NCI-H2196 treated with DMSO at 0.1 percent for 48 hours (cell line): ENCODE data around the gene PDSS2.
"Not testable (repeated sequence)": the region's sequence is repeated elsewhere in the genome, so short reads cannot be mapped to it uniquely, and the experiment has no call there.

Source experiments
- DNase-seq: peaks from one replicate; lab custom pipeline; 2025; ENCODE audit not compliant: unreplicated experiment; lab: John Stamatoyannopoulos, UW

PDSS2 gene

GRCh38 chr6:107230448-107230847 lies 228.9 kb downstream of the PDSS2 start:
- no peak for DNase-seq

GRCh38 chr6:107230024-107230423 lies 229.3 kb downstream of the PDSS2 start:
- DNase-seq: no peak

GRCh38 chr6:107228754-107229153 lies 230.6 kb downstream of the PDSS2 start:
- no peak for DNase-seq

- DNase-seq: no peak
Measured at GRCh38 chr6:107221519-107221918, 237.8 kb downstream of the PDSS2 start.

- no peak for DNase-seq
Measured at GRCh38 chr6:107219851-107220250, 239.5 kb downstream of the PDSS2 start.

GRCh38 chr6:107218142-107218541 lies 241.2 kb downstream of the PDSS2 start:
- no peak for DNase-seq

- DNase-seq: no peak
Measured at GRCh38 chr6:107217248-107217647, 242.1 kb downstream of the PDSS2 start.

- no peak for DNase-seq
Measured at GRCh38 chr6:107216197-107216933, 243.0 kb downstream of the PDSS2 start.

GRCh38 chr6:107215334-107215733 lies 244.0 kb downstream of the PDSS2 start:
- DNase-seq: no peak

GRCh38 chr6:107214655-107215054 lies 244.7 kb downstream of the PDSS2 start:
- no peak for DNase-seq

GRCh38 chr6:107209406-107210305 lies 249.7 kb downstream of the PDSS2 start:
- DNase-seq: no peak

GRCh38 chr6:107207251-107207873 lies 252.0 kb downstream of the PDSS2 start:
- DNase-seq: no peak

- no peak for DNase-seq
Measured at GRCh38 chr6:107205058-107205998, 254.0 kb downstream of the PDSS2 start.

GRCh38 chr6:107202876-107203468 lies 256.4 kb downstream of the PDSS2 start:
- DNase-seq: no peak

- no peak for DNase-seq
Measured at GRCh38 chr6:107198631-107199416, 260.5 kb downstream of the PDSS2 start.

- no peak for DNase-seq
Measured at GRCh38 chr6:107196152-107196551, 263.2 kb downstream of the PDSS2 start.

- DNase-seq: not testable (repeated sequence)
Measured at GRCh38 chr6:107194723-107195122, 264.6 kb downstream of the PDSS2 start.

GRCh38 chr6:107192830-107193229 lies 266.5 kb downstream of the PDSS2 start:
- DNase-seq: peak; percentile 63

- DNase-seq: no peak
Measured at GRCh38 chr6:107187630-107188029, 271.7 kb downstream of the PDSS2 start.
